Transverse colon (tissue), 4 donors: Measurements from ENCODE around the gene HSD17B8. TPM values are rescaled to one million over a fixed set of nuclear protein-coding genes. Genes with fewer than 3 reads are reported as not detected.
A peak's percentile ranks its signal among the peaks of the same experiment; 100 is the strongest.

Source experiments
- DNase-seq: peaks from one replicate; pipeline ENCODE4 v3.0.0-alpha.2; 2019
- H3K27ac ChIP-seq, 4 donors: fragments of 200-600 bp; sonication (generic); 2 replicates each; pipeline ENCODE4 v1.5.1; 2016 to 2018; ENCODE audit warnings: inconsistent platforms in 4 of 4
- H3K27me3 ChIP-seq: fragments of 200-600 bp; sonication (generic); 2 replicates; pipeline ENCODE4 v1.5.1; 2017; ENCODE audit warnings: inconsistent platforms
- H3K36me3 ChIP-seq, 4 donors: fragments of 200-600 bp; sonication (generic); 2 replicates each; pipeline ENCODE4 v1.5.1; 2017 to 2019; ENCODE audit warnings: inconsistent platforms in 4 of 4
- H3K4me1 ChIP-seq, 4 donors: fragments of 200-600 bp; sonication (generic); 2 replicates each; pipeline ENCODE4 v1.5.1; 2017 to 2020; ENCODE audit warnings: inconsistent platforms in 4 of 4
- H3K4me3 ChIP-seq, 4 donors: fragments of 200-600 bp; sonication (generic); 1 replicate in 1 of 4; 2 replicates in 3 of 4; pipeline versions ENCODE4 v1.5.1 to v1.6.1; 2017 to 2019; ENCODE audit warnings: inconsistent platforms in 4 of 4
- H3K9me3 ChIP-seq, 2 donors: fragments of 200-600 bp; sonication (generic); 2 replicates each; pipeline ENCODE4 v1.5.1; 2017 to 2019; ENCODE audit warnings: inconsistent platforms in 2 of 2
- EP300 ChIP-seq: sonication (generic); formaldehyde crosslinking; IDR thresholded peaks from one replicate; pipeline ENCODE4 v1.6.1; 2017; ENCODE audit warnings: antibody characterized with exemption, low read depth
- POLR2A ChIP-seq: fragments of 450-650 bp; IDR thresholded peaks from one replicate; pipeline ENCODE4 v1.6.1; 2016; ENCODE audit warnings: antibody characterized with exemption, mild to moderate bottlenecking, moderate library complexity
- POLR2AphosphoS5 ChIP-seq, 3 donors: sonication (generic); formaldehyde crosslinking; IDR thresholded peaks; one replicate each; pipeline ENCODE4 v1.6.1; 2016; ENCODE audit warnings: antibody characterized with exemption in 3 of 3
- WGBS, 2 donors: methylation state at CpG; one replicate each; pipeline ENCODE4 v1.1.5; 2018; ENCODE audit warnings: low coverage in 1 of 2; 5-methylcytosine and 5-hydroxymethylcytosine counted together
- in situ Hi-C, 4 donors: fragments of 200-750 bp; cut with MboI; loops; one replicate each; pipeline versions ENCODE4 v1.15.0 to v1.15.1; 2017; ENCODE audit warnings: low sequenced_read_pairs in 3 of 4, low pct_ligation_motif_present in 1 of 4, low pct_unique_long_range_greater_than_20kb in 1 of 4
- intact Hi-C: fragments of 100-400 bp; cut with DNase I; formaldehyde crosslinking; loops from one replicate; pipeline ENCODE4 v1.15.1; 2023; ENCODE audit warnings: low total_unique reads
- total RNA-seq, 4 donors: library from RNA; depleted of rRNA; stranded (reverse); fragments of >200 nt; gene quantifications; one replicate each; pipeline ENCODE4 v1.1.0, GENCODE V29; 2016
- TF ChIP-seq, protein P1 (sequence below), 5 experiments: fragments of 200-600 bp in 3 of 5; fragments of 450-650 bp in 2 of 5; sonication (generic) in 3 of 5; IDR thresholded peaks; 1 replicate in 2 of 5; 2 replicates in 3 of 5; pipeline ENCODE4 v1.5.1; 2016 to 2017; ENCODE audit warnings: antibody characterized with exemption in 5 of 5, inconsistent platforms in 3 of 5, mild to moderate bottlenecking in 2 of 5, moderate library complexity in 1 of 5

The HSD17B8 gene
- total RNA-seq, 4 donors from 2014 or later = 34.3 to 65.7 (median 43.1) TPM

DNA sequence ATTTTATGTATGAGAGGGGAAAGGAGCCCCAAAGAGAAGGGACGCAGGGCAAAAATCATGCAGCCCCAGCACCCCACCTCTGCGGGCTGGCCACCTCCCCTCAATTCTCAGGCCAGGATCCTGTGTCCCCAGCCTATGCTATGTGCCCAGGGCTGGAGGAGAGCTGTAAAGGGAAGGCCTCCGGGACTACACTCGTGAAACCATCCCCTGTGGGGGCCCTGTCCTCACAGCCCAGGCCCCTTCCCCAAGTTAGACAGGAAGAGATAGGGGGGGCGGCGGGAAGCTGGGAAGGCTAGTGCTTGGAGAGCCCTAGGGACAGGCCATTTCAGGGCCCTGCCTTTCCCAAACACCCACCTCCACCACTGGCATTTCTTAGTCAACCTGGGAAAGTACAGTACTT is 10.8 kb upstream of the HSD17B8 start:
- peak overlapping the region in 3 of 4 donors; percentile 10 to 46 (median 44) for H3K27ac ChIP-seq
- peaks cover 37% of the 10 kb centered on the region for H3K27me3 ChIP-seq
- WGBS, 2 donors = 28 to 65% methylated on average over 3 to 6 of the region's 6 CpGs
- DNase-seq = no peak
- peaks cover 0 to 20% (median 9%) of the 10 kb centered on the region in 4 donors for H3K36me3 ChIP-seq
- TF ChIP-seq, protein P1, sequence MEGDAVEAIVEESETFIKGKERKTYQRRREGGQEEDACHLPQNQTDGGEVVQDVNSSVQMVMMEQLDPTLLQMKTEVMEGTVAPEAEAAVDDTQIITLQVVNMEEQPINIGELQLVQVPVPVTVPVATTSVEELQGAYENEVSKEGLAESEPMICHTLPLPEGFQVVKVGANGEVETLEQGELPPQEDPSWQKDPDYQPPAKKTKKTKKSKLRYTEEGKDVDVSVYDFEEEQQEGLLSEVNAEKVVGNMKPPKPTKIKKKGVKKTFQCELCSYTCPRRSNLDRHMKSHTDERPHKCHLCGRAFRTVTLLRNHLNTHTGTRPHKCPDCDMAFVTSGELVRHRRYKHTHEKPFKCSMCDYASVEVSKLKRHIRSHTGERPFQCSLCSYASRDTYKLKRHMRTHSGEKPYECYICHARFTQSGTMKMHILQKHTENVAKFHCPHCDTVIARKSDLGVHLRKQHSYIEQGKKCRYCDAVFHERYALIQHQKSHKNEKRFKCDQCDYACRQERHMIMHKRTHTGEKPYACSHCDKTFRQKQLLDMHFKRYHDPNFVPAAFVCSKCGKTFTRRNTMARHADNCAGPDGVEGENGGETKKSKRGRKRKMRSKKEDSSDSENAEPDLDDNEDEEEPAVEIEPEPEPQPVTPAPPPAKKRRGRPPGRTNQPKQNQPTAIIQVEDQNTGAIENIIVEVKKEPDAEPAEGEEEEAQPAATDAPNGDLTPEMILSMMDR (IDR thresholded peaks at IDR 0.05) = no peak
- TF ChIP-seq POLR2AphosphoS5 (IDR thresholded peaks at IDR 0.05) (no peak), EP300 (no peak), POLR2A (no peak)
- intact Hi-C loops = no loop called here
- peaks cover 15 to 34% (median 23%) of the 10 kb centered on the region in 4 donors for H3K4me1 ChIP-seq
- in situ Hi-C loops = no loop called here
- peak overlapping the region in 1 of 4 donors; percentile 45 for H3K4me3 ChIP-seq
- no peaks in the 10 kb centered on the region for H3K9me3 ChIP-seq

DNA sequence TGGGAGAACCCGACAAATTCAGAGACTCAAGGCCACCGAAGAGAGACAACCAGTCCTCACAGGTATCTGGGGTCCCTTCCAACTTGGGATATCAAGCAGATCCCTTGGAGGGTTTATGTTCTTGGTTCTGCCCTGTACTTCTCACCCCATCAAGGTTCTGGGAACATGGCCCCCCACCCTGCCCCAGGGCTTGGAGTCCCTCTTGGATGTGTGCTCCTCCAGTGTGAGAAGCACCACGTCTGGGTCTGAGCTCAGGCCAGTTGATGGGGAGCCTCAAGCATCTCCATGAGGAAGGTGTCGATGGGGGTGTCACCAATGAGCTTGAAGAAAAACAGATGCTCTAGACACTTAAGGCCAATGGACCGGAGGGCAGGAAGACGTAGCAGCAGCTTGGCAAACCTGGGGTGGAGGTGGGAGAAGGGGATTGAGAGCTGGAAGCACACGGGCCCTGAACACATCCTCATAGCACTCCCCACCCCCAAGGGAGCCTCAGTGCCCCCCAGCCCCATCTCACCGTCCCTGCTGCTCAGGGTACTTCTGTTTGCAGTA is 9.9 kb upstream of the HSD17B8 start:
- 75 to 100% methylated on average over 2 to 8 of the region's 8 CpGs for WGBS, 2 donors
- Histone ChIP-seq H3K27me3 (peaks cover 36% of the 10 kb centered on the region), H3K36me3 (peaks cover 0 to 20% (median 9%) of the 10 kb centered on the region in 4 donors), H3K4me3 (no peak overlapping the region), H3K27ac (no peak overlapping the region), H3K4me1 (peaks cover 22 to 42% (median 31%) of the 10 kb centered on the region in 4 donors), H3K9me3 (no peaks in the 10 kb centered on the region)
- in situ Hi-C loops = no loop called here
- TF ChIP-seq POLR2A = no peak
- no peak for DNase-seq
- intact Hi-C loops = no loop called here

DNA sequence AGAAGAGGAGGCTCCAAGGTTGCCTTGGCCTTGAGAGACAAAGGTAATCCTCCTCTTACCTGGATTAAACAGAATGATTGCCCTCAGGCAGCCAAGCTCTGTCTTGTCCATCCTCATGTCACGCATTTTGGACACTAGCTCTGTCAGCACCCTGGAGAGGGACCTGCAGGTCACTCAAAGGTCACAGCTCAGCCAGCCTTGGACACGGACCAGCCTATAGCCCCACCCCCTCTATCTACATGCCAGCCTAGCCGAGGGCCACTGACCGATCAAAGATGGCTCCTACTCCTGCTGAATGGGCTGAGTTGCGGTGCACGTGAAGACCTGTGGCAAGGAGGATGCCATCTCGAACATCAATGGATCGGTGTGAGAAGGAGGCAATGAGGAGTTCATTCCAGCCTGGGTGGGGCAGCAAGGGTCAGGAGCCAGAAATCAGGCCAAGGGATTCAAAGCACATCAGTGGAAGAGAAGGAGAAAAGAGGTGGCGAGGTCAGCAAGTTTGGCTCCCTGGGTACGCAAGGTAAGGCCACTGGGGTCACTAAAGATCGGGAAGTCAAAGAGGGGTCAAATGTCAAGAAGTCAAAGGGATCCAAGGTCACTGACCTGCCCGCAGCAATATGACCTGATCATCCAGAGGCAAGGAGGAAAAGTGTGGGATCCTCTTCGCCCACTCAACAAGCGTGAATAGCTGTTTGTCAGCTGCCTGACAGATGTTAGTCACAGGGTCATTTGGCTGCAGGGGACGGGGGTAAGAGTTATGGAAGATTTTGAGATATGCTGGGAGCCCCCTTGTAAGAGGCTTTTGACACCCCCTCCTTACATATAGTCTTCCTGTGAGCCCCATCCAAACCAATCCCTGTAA is 8.9 kb upstream of the HSD17B8 start:
- intact Hi-C loops (no loop called here), in situ Hi-C loops (no loop called here)
- Histone ChIP-seq H3K4me3 (no peak overlapping the region), H3K27ac (no peak overlapping the region), H3K27me3 (peaks cover 26% of the 10 kb centered on the region), H3K4me1 (peaks cover 22 to 44% (median 32%) of the 10 kb centered on the region in 4 donors), H3K36me3 (peaks cover 0 to 20% (median 9%) of the 10 kb centered on the region in 4 donors), H3K9me3 (no peaks in the 10 kb centered on the region)
- 83 to 88% methylated on average over 3 to 15 of the region's 15 CpGs for WGBS, 2 donors
- DNase-seq = no peak
- TF ChIP-seq, protein P1 (IDR thresholded peaks at IDR 0.05) = no peak
- TF ChIP-seq EP300 (no peak), POLR2A (no peak), POLR2AphosphoS5 (IDR thresholded peaks at IDR 0.05) (no peak)

DNA sequence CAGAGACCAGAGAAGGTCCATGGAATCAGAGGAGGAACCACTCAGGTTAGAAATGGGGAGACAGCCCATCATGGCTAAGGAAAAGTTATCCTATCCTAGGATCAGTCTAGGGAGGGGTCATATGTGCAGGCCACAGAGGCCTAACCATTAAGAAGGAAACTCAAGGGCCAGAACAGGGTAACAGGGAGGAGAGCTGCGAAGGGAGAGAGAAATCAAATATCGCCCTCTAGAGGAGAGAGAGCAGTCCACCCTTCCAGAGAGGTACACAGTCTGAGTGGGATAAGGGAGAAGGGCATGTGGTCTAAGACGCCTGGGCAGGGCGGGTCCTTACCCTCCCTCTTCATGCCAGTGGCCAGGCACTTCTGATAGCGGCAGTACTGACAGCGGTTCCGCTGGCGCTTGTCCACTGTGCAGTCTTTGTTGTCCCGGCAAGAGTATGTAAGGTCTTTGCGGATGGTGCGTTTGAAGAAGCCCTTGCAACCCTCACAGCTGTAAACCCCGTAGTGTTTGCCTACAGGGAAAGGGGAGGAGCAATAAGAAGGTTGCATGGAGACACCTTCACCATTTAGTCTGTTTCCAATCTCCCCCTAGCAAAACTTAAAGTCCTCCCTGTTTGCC is 6.9 kb upstream of the HSD17B8 start:
- Histone ChIP-seq H3K4me3 (no peak overlapping the region), H3K36me3 (peaks cover 0 to 20% (median 9%) of the 10 kb centered on the region in 4 donors), H3K4me1 (peaks cover 30 to 49% (median 39%) of the 10 kb centered on the region in 4 donors), H3K9me3 (no peaks in the 10 kb centered on the region), H3K27ac (peak overlapping the region in 2 of 4 donors; percentile 6 to 11), H3K27me3 (peaks cover 6% of the 10 kb centered on the region)
- in situ Hi-C loops (no loop called here), intact Hi-C loops (no loop called here)
- TF ChIP-seq POLR2A (no peak), POLR2AphosphoS5 (IDR thresholded peaks at IDR 0.05) (no peak), EP300 (no peak)
- TF ChIP-seq, protein P1 (IDR thresholded peaks at IDR 0.05) = peak; percentile 58 to 71 (median 62)
- peak; percentile 37 for DNase-seq
- WGBS, 2 donors = 16% methylated on average over 12 of the region's 12 CpGs; no CpG with 5 or more reads in 1 of the 2 donors
